GM12878 (cell line): Measurements from ENCODE around the gene CCNY. TPM values are rescaled to one million over a fixed set of nuclear protein-coding genes. Genes with fewer than 3 reads are reported as not detected.

ENCODE experiments used
- ATAC-seq: fragments of 200-7000 bp; cut with Tn5 transposase; 3 replicates; pipeline ENCODE4 v1.9.1; 2020; ENCODE audit warnings: mild to moderate bottlenecking, moderate library complexity
- BruUV-seq: library from RNA; stranded (reverse); fragments of 400-500 nt; replicated peaks from 2 replicates; lab custom pipeline; 2021; lab: Mats Ljungman, UMichigan
- CTCF ChIA-PET: fragments of 300-600 bp; sonication (Branson Sonifier 250); formaldehyde crosslinking; extraction: SDS; loops from one replicate; lab custom pipeline; 2021; ENCODE audit warnings: inconsistent platforms; lab: Yijun Ruan, JAX
- POLR2A ChIA-PET: fragments of 350-600 bp; formaldehyde crosslinking; extraction: SDS; loops from one replicate; lab custom pipeline; 2021; ENCODE audit warnings: inconsistent platforms; lab: Charles Lee
- RAD21 ChIA-PET: fragments of 300-600 bp; sonication (Branson Sonifier 250); formaldehyde crosslinking; loops from one replicate; lab custom pipeline; 2023; ENCODE audit warnings: antibody characterized with exemption; ENCODE audit not compliant: unreplicated experiment; lab: Charles Lee
- SMC1A ChIA-PET: fragments of 300-600 bp; sonication (Branson Sonifier 250); formaldehyde crosslinking; loops from one replicate; lab custom pipeline; 2023; ENCODE audit not compliant: unreplicated experiment, uncharacterized antibody; lab: Charles Lee
- DNase-seq: peaks from one replicate; pipeline ENCODE4 v3.0.0-alpha.2; 2011; ENCODE audit warnings: low read depth, low spot score
- FAIRE-seq: peaks from 3 replicates; lab custom pipeline; 2011; peaks lifted over from hg19 to GRCh38; lab: Jason Lieb, UNC
- H2AFZ ChIP-seq: 2 replicates; pipeline ENCODE4 v1.6.0; 2011; ENCODE audit warnings: low read depth, low read length, control low read depth; ENCODE audit not compliant: control insufficient read depth
- H3K27ac ChIP-seq: 2 replicates; pipeline ENCODE4 v1.5.1; 2011; ENCODE audit warnings: control low read depth; ENCODE audit not compliant: control insufficient read depth, insufficient read depth
- H3K27me3 ChIP-seq, 2 experiments: replicated peaks in 1 of 2; 2 replicates each; pipeline versions ENCODE4 v1.6.0 to v1.6.1; 2011; ENCODE audit warnings: low read length in 1 of 2; ENCODE audit not compliant: control insufficient read depth in 2 of 2, insufficient read depth in 2 of 2
- H3K36me3 ChIP-seq, 2 experiments: 2 replicates each; pipeline ENCODE4 v1.5.1; 2011; ENCODE audit warnings: low read length in 1 of 2; ENCODE audit not compliant: control insufficient read depth in 2 of 2, insufficient read depth in 2 of 2
- H3K4me1 ChIP-seq: 2 replicates; pipeline ENCODE4 v1.6.1; 2011; ENCODE audit warnings: mild to moderate bottlenecking, low read length, moderate library complexity, mixed read lengths; ENCODE audit not compliant: control insufficient read depth, insufficient read depth
- H3K4me2 ChIP-seq: 2 replicates; pipeline ENCODE4 v1.6.0; 2011; ENCODE audit warnings: control low read depth; ENCODE audit not compliant: control insufficient read depth, insufficient read depth
- H3K4me3 ChIP-seq: fragments of 200-600 bp; sonication (generic); 2 replicates; pipeline ENCODE4 v1.5.1; 2016
- H3K79me2 ChIP-seq: 2 replicates; pipeline ENCODE4 v1.6.0; 2011; ENCODE audit warnings: low read length; ENCODE audit not compliant: control insufficient read depth, insufficient read depth
- H3K9ac ChIP-seq: 2 replicates; pipeline ENCODE4 v1.8.0; 2011; ENCODE audit warnings: low read length, control low read depth, mixed read lengths; ENCODE audit not compliant: control insufficient read depth, insufficient read depth
- H3K9me3 ChIP-seq: replicated peaks from 3 replicates; pipeline ENCODE4 v1.5.1; 2011; ENCODE audit warnings: mild to moderate bottlenecking, low read length; ENCODE audit not compliant: control insufficient read depth, insufficient read depth
- H4K20me1 ChIP-seq: 2 replicates; pipeline ENCODE4 v1.6.0; 2011; ENCODE audit not compliant: control insufficient read depth, insufficient read depth
- CHD4 ChIP-seq: fragments of 200-600 bp; sonication (generic); IDR thresholded peaks from 2 replicates; pipeline ENCODE4 v1.6.1; 2016; ENCODE audit warnings: mild to moderate bottlenecking
- FOS ChIP-seq: IDR thresholded peaks from 3 replicates; pipeline ENCODE4 v1.6.1; 2011; ENCODE audit warnings: borderline replicate concordance; ENCODE audit not compliant: insufficient read length; ENCODE audit errors: extremely low read depth
- GATAD2B ChIP-seq: fragments of 450-650 bp; conservative IDR thresholded peaks from 2 replicates; pipeline ENCODE4 v1.6.1; 2017; ENCODE audit warnings: low read depth, mild to moderate bottlenecking, moderate library complexity
- KAT2A ChIP-seq: conservative IDR thresholded peaks from 2 replicates; pipeline ENCODE4 v1.6.1; 2011; ENCODE audit warnings: low read depth, low read length; ENCODE audit not compliant: control insufficient read depth
- MEF2B ChIP-seq: fragments of 450-650 bp; IDR thresholded peaks from 2 replicates; pipeline ENCODE4 v1.6.1; 2018; ENCODE audit warnings: mild to moderate bottlenecking, moderate library complexity; ENCODE audit not compliant: partially characterized antibody, poor library complexity, severe bottlenecking
- RFX5 ChIP-seq: IDR thresholded peaks from 2 replicates; pipeline ENCODE4 v1.6.1; 2011; ENCODE audit warnings: low read depth, low read length, improper control_type of control experiment
- SPI1 ChIP-seq: IDR thresholded peaks from 2 replicates; pipeline ENCODE4 v1.6.1; 2011; ENCODE audit warnings: low read depth, mild to moderate bottlenecking, low read length, moderate library complexity, borderline replicate concordance; ENCODE audit not compliant: insufficient read depth
- SREBF2 ChIP-seq: IDR thresholded peaks from 2 replicates; pipeline ENCODE4 v1.6.1; 2012; ENCODE audit warnings: mild to moderate bottlenecking, low read length
- ZNF207 ChIP-seq: fragments of 450-650 bp; IDR thresholded peaks from 2 replicates; pipeline ENCODE4 v1.6.1; 2014; ENCODE audit warnings: antibody characterized with exemption, mild to moderate bottlenecking, borderline replicate concordance
- ZNF217 ChIP-seq: fragments of 450-650 bp; IDR thresholded peaks from 2 replicates; pipeline ENCODE4 v1.6.1; 2017; ENCODE audit warnings: antibody characterized with exemption, mild to moderate bottlenecking
- WGBS: methylation state at CpG from one replicate; pipeline ENCODE4 v1.1.6; 2016; ENCODE audit warnings: low lambda C conversion rate; ENCODE audit not compliant: insufficient replicate concordance, insufficient coverage; ENCODE audit errors: missing lambda C conversion rate; 5-methylcytosine and 5-hydroxymethylcytosine counted together
- in situ Hi-C: fragments of 300-500 bp; cut with MboI; formaldehyde crosslinking; loops from 9 replicates; pipeline ENCODE4 v1.14.3; 2018; ENCODE audit warnings: mixed read lengths
- intact Hi-C: fragments of 100-400 bp; cut with micrococcal nuclease; formaldehyde crosslinking; loops from one replicate; pipeline ENCODE4 v1.14.2; 2022; ENCODE audit not compliant: unreplicated experiment
- polyA plus RNA-seq, 11 experiments: library from polyadenylated mRNA; depleted of rRNA in 4 of 11; unstranded in 6 of 11; stranded (reverse) in 5 of 11; fragments of >200 nt; fragmentation: Nextera tagmentation in 4 of 11; fragmentation: Illumina TruSeq in 1 of 11; extraction: Ambion mirVana in 4 of 11; extraction: Trizol in 1 of 11; gene quantifications; 1 replicate in 1 of 11; 2 replicates in 10 of 11; pipeline versions ENCODE4 v1.2.1 to v1.2.3, GENCODE V29; 2011 to 2016; ENCODE audit warnings: inconsistent platforms in 2 of 11, missing spikeins in 2 of 11, low read depth in 1 of 11
- total RNA-seq, 4 experiments: library from RNA; depleted of rRNA in 3 of 4; stranded (reverse); fragments of >200 nt in 3 of 4; fragmentation: Illumina TruSeq in 1 of 4; extraction: Trizol in 1 of 4; gene quantifications; 2 replicates each; pipeline versions ENCODE4 v1.2.1 to v1.2.3, GENCODE V29; 2013 to 2021
- TF ChIP-seq, protein P1 (sequence below): IDR thresholded peaks from 2 replicates; pipeline ENCODE4 v1.6.1; 2011; ENCODE audit warnings: borderline replicate concordance, low read depth, mild to moderate bottlenecking, moderate library complexity, mixed read lengths, low read length; ENCODE audit not compliant: insufficient read depth; ENCODE audit errors: extremely low read length

Gene CCNY
- total and polyA plus RNA-seq, 10 of the 15 experiments (the other 5 are each of a cell fraction or from before 2014, with no cell fraction given), result 3.6 to 50.0 (median 26.1) TPM

DNA sequence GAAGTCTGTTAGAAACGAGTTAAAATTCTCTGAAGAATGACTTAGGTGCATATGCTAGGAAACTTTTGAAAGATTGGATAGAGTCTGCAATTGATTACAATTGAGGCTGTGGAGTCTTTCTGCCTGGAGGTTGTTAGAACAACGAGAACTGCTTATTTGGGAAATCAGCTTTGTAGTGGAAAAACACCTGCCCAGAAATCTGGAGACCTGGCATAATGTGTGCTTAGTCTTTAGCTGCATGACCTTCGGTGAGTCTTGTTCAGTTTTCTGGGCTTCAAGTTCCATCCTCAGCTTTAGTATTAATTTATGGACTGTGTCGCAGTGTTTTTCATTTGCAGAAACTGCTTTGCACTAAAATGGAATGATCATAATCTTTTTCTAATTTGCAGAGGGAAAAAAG is 31.7 kb downstream of the CCNY start:
- peaks cover 11% of the 10 kb centered on the region for H3K79me2 ChIP-seq
- RAD21 ChIA-PET, result no interaction called here
- no peak overlapping the region for H3K9ac ChIP-seq
- TF ChIP-seq ZNF207 (no peak), ZNF217 (no peak), CHD4 (no peak), MEF2B (no peak), GATAD2B (no peak), FOS (no peak), SPI1 (no peak), RFX5 (no peak), SREBF2 (no peak), KAT2A (no peak)
- TF ChIP-seq, protein P1, sequence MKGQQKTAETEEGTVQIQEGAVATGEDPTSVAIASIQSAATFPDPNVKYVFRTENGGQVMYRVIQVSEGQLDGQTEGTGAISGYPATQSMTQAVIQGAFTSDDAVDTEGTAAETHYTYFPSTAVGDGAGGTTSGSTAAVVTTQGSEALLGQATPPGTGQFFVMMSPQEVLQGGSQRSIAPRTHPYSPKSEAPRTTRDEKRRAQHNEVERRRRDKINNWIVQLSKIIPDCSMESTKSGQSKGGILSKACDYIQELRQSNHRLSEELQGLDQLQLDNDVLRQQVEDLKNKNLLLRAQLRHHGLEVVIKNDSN, result no peak
- H3K4me3 ChIP-seq, result no peak overlapping the region
- SMC1A ChIA-PET, result interaction anchor here (4.3 kb wide), 1 partner anchor 15 kb away, joined by 39 read pairs; no protein-coding TSS in a partner anchor
- in situ Hi-C loops (no loop called here), intact Hi-C loops (no loop called here)
- H4K20me1 ChIP-seq, result no peaks in the 10 kb centered on the region
- DNase-seq (no peak), FAIRE-seq (no peak), ATAC-seq (no peak)
- 95% methylated on average over 4 of the region's 4 CpGs for WGBS
- H3K27me3 ChIP-seq, result no peaks in the 10 kb centered on the region
- H3K4me2 ChIP-seq, result no peak overlapping the region
- peaks cover 11% of the 10 kb centered on the region for H3K4me1 ChIP-seq
- CTCF ChIA-PET, result interaction anchor here (0.9 to 1.1 kb wide), 2 partner anchors 129 to 195 kb away, joined by 3 read pairs; no protein-coding TSS in a partner anchor
- POLR2A ChIA-PET, result no interaction called here
- no TSS peak for BruUV-seq
- no peaks in the 10 kb centered on the region for H3K9me3 ChIP-seq
- H3K27ac ChIP-seq, result no peak overlapping the region
- no peaks in the 10 kb centered on the region for H3K36me3 ChIP-seq
- H2AFZ ChIP-seq, result no peak overlapping the region
